B cell (primary cell): ENCODE data around the gene TMF1.

Experiments
- CTCF ChIP-seq: fragments of 200-600 bp; IDR thresholded peaks from one replicate; pipeline ENCODE4 v1.8.0; 2022; ENCODE audit warnings: antibody characterized with exemption, mild to moderate bottlenecking
- EZH2 ChIP-seq: IDR thresholded peaks from 2 replicates; pipeline ENCODE4 v1.6.1; 2012; ENCODE audit warnings: borderline replicate concordance, low read depth, mild to moderate bottlenecking, moderate library complexity, low read length; ENCODE audit not compliant: insufficient read depth, poor library complexity, severe bottlenecking

GRCh38 chr3:69065318-69065964 lies 13.3 kb upstream of the TMF1 start:
- TF ChIP-seq CTCF (no peak), EZH2 (no peak)
